GM12873 (cell line): Measurements from ENCODE around the gene KCNH8.

Source experiments
- TF ChIP-seq, protein P1 (sequence below): IDR thresholded peaks from 2 replicates; pipeline ENCODE4 v1.5.1; 2012; ENCODE audit warnings: low read depth, mild to moderate bottlenecking, moderate library complexity, low read length, control low read depth; ENCODE audit not compliant: insufficient read depth; ENCODE audit errors: missing control alignments

KCNH8 gene

DNA sequence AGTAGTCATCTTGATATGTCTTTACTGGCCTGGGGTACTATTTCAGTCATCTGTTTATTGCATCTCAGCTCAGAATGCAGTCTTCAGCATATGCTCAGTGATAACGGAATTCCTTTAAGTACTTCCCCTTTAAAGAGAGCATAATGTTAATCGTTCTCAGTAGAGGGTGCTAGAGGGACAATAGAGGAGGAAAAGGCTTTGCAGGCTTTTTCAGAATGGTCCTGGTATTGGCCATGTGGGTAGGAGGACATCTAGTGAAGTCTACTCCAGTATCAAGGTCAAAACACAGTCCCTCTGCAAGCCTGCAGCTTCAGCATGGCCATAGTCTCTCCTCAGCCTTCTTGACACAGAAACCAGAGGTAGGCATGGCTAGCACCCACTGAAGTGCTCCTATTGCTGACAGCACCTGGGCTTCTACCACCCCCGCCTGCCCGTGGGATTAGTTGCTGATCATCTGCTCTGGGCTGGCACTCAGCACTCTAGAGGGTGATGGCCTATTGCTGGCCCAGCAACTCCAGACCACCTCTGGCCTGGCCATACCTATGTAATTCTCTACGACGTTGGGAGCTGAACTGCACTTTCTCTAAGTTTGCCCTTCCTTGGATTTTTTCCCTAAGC, 65.4 kb downstream of the KCNH8 start:
- TF ChIP-seq, protein P1, sequence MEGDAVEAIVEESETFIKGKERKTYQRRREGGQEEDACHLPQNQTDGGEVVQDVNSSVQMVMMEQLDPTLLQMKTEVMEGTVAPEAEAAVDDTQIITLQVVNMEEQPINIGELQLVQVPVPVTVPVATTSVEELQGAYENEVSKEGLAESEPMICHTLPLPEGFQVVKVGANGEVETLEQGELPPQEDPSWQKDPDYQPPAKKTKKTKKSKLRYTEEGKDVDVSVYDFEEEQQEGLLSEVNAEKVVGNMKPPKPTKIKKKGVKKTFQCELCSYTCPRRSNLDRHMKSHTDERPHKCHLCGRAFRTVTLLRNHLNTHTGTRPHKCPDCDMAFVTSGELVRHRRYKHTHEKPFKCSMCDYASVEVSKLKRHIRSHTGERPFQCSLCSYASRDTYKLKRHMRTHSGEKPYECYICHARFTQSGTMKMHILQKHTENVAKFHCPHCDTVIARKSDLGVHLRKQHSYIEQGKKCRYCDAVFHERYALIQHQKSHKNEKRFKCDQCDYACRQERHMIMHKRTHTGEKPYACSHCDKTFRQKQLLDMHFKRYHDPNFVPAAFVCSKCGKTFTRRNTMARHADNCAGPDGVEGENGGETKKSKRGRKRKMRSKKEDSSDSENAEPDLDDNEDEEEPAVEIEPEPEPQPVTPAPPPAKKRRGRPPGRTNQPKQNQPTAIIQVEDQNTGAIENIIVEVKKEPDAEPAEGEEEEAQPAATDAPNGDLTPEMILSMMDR = peak; percentile 43

DNA sequence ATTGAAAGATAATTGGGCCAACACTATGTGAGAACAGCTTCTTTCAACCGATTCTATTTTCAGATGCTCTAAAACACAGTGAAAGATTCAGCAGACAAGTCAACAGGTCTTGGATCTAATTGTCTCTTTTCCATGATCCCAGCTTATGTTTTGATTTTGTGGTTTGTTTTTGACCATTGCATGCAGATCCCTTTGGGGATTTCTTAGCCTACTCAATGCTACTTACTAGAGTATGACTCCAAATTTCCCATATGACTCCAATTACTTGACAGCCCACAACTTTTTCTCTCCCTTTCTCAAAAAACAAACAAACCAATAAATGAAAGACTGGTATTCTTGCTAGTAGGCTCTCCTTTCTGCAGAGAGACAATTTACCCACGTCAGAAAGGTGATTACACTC, 67.1 kb downstream of the KCNH8 start:
- TF ChIP-seq, protein P1 = no peak

DNA sequence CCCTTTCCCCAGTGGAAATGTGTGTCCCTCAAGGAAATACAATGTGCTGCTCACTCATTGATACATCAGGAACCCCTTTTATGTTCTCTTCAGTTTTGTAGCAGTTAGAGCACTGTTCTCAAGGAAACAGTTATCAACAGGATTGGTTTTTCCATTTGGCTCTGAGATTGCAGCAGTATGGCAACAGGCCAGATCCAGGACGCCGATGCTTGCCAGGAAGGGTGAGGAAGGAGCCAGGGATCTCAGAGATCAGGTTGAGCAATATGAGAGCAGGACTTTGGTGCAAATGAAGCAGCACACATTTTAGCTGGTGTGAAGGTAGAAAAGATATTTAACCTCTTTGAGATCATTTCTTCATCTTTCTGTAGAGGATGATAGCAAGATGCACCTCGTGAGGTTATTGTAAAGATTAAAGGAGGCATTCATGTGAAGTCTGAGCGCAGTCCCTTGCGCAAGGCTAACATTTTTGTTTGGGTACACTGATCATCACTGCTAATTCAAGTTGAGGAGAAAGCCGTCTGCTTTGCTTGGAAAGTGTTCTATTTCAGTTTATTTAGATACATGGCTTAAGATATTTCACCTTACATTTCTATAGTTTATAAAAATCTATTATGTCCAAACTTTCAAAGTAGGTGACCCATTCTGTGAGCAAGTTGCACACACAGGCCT, 68.5 kb downstream of the KCNH8 start:
- TF ChIP-seq, protein P1 = no peak

DNA sequence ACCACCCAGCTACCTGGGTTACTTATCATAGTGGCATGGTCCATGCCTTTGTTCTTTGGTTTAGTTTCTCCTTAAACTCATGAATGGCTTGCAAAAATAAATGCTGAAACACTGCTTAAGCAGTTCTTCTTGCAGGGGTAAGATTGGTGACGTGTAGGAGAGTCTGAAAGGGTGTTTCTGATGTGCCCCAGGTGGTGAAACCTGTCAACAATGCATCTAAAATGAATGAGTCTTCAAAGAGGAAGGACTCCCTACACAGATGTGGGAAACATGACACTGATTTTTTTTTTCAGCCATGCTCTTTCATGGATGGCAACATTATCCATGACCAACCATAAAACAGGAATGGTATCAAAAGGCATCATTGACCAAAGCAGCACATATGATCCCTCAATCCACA, 72.0 kb downstream of the KCNH8 start:
- TF ChIP-seq, protein P1 = no peak

- TF ChIP-seq, protein P1 = no peak
Measured at GRCh38 chr3:19221081-19221480, 72.8 kb downstream of the KCNH8 start.

DNA sequence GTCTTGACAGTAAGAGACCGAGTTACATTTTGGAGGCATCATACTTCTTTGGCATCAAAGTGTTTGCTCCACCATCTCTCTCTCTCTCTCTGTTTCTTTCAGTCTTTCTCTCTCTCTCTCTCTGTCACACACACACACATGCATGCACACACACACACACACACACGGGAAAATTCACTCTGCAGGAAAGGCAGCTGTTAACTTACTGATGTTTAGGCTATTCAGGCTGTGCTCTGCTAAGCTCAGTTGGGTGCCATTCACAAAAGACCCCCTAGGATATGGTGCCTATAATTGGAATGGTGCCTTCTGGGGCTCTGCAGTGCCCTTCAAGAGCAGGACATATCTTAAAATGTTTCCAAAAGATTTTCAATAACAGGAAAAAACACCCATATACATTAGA, 78.2 kb downstream of the KCNH8 start:
- TF ChIP-seq, protein P1 = no peak

- TF ChIP-seq, protein P1 = no peak
Measured at GRCh38 chr3:19228167-19228566, 79.9 kb downstream of the KCNH8 start.
